Inferior parietal cortex (tissue), 1 donor: ENCODE measurements around the gene HSBP1.
A peak's percentile ranks its signal among the peaks of the same experiment; 100 is the strongest.

Source experiments
- DNase-seq: peaks from one replicate; pipeline ENCODE4 v3.0.0-alpha.2; 2016; ENCODE audit errors: extremely low spot score

The HSBP1 gene

DNA sequence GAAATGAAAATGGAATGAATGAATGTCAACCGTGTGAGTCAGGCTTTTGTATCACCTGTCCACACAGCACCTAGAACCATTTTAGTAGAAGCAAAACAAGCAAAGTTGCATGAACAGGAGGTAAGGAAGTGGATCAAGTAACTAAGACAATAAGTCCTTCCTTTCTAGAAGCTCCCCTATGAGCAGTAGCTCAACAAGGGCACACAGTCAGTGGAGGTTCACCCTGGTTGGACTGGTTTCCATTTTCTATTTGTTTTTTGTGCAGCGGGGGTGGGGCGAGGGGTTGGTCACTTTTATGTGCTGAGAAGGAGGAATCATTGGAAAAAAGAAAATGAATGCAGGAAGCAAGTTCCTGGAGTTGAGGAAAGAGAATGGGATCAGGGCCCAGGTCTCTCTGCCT lies 4.0 kb upstream of the HSBP1 start:
- no peak for DNase-seq

DNA sequence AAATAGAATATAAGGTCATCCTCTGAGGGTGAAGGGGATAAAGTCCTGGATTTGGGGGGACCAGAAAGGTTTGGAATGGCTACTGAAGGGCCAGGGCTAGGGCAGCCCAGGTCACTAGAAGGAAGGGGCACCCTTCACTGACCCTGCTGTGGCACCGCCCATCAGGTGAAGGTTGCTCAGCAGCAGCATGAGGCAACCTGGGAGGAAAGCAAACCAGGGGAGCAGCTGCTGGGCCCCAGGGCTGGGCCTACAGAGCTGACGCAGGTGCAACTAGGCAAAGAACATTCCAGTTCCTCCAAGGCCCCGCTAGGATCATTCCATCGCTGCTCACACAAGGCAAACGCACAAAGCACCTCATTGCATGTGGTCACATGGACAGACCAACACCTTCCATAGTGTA lies 3.4 kb upstream of the HSBP1 start:
- DNase-seq: no peak

GRCh38 chr16:83806036-83806435 lies 1.7 kb upstream of the HSBP1 start:
- DNase-seq: no peak

DNA sequence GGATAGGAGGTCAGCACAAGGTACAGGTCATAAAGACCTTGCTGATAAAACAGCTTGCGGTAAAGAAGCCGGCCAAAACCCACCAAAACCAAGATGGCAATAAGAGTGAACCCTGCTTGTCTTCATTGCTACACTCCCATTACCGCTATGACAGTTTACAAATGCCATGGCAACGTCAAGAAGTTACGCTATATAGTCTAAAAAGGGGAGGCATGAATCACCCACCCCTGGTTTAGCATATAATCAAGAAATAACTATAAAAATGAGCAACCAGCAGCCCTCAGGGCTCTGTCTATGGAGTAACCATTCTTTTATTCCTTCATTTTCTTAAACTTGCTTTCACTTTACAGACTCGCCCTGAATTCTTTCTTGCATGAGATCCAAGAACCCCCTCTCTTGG lies 1.0 kb upstream of the HSBP1 start:
- no peak for DNase-seq

DNA sequence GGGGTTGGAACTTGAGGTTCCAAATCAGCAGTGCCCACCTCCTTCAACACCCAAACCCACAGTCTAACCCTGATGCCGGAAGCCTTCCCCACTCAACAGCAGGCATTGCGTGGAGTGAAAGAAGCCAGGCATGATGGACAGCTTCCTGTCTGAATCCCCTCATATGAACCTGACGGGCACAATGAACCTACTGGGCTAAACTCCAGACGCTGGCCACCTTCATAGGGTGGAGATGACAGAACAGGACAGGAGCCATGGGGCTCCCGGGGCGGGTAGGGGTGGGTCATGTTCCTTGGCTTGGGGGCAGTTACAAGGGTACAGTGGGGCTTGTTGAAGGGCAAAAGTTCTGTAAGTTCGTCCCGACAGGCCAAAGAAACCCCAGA lies 460 bp upstream of the HSBP1 start:
- no peak for DNase-seq

DNA sequence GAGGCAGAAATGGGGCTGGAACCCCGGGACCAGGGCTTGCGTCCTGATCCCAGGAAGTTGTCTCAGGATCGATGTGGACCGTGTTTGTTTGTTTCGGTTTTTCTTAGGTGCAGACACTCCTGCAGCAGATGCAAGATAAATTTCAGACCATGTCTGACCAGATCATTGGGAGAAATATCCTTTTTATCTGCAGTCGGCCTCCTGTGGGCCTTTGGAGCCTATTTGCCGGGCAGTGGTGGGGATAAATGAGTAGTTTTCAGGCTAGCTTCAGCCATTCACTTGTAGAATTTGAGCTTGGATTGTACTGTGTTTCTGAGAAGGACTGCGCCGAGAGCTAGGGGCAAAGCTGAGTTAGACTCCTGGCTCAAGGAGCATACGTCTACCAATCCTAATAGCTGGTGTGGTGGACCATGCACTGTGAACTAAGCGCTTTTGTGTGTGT lies 816 bp downstream of the HSBP1 start:
- DNase-seq: no peak

- no peak for DNase-seq
These were observed 1.3 kb downstream of the HSBP1 start for GRCh38 chr16:83809092-83809491.

DNA sequence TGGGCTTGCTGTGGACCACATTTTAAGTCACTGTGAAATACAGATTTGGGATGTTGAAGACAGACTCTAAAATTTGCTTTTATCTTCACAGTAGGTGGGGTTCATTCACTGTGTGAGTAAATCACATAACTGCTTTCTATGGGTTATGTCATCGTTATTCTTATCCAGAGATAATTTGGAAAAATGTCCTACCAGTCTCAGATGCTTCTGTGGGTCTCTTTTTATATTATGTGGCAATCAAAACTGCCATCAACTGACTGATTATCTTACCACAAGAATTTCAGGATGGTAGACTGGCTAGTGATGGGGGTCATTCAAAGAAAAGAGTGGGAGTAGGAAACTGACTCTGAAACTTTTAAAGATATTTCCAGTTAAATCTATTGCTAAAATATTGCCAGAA lies 3.1 kb downstream of the HSBP1 start:
- no peak for DNase-seq

- DNase-seq: no peak
These were observed 6.3 kb downstream of the HSBP1 start for GRCh38 chr16:83813823-83814658.

GRCh38 chr16:83814659-83814985 lies 6.8 kb downstream of the HSBP1 start:
- no peak for DNase-seq

DNA sequence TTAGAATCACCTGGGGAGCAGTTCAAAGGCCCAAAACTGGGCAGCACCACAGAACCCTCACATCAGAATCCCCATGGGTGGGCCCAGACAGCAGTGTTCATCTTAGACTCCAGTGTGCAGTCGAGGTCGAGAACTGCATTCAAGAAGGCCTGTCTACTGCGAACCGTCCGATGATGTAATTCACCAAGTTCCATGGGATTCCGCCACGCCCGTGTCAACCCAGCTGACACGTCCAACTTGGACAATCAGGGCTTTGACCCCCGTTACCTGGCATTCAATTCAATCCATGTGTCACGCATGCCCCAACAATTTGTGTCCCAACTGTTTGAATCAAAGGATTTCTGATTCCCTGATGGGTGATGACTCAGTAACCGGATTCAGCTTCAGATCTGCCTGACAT lies 9.2 kb downstream of the HSBP1 start:
- no peak for DNase-seq

- no peak for DNase-seq
These were observed 10.5 kb downstream of the HSBP1 start for GRCh38 chr16:83818276-83818675.

DNA sequence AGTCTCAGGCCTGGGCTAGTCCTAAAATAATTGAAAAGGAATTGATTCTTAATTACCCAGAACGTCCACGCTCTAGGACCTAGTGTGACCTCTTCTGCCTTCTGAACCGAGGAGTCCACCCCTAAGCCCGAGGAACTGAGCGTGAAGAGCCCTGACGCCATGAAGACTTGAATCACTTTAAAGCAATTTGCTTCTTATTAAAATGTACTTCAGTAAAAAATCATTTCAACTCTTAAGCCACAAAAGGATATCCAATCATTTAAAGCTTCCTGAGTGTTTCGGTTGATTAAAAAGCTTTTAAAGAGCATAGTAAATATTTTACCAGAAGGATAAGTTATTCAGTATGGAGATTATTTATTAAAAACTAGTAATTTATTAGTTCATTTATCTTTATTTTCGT lies 11.6 kb downstream of the HSBP1 start:
- no peak for DNase-seq

DNA sequence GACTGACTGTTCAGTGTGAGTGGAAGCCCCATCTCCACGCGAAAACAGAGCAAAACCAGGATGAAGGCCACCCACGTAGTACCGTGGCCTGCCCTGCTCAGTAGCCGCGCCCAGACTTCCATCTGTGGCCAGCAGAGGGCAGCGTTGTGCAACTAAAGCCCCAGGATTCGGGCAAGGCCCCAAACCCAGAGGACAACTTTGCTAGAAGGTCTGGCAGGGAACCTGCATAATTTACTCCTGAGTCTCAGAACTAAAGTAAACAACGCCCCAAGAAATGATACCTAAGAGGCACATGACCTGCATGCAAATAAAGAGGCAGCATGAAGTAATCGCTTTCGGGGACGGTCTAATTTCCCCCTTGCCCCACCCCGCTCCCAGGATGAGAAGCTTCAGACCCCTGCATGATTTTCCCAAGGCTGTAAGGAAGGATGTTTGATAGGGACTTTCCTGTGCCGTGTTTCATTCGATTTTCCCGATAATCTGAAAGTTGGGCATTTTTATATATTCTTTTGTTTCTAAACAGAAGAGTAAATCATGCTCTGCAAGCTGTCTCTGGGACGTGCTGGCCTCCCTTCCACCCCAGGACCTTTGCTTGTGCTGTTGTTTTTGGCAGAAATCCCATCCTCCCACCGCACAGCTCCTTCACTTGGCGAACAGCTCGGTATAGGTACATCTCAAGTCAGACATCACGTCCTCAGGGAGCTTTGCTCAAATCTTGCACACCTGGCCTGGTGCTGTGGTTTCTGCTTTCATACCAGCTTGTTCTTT lies 18.6 kb downstream of the HSBP1 start:
- DNase-seq: peak; percentile 90

GRCh38 chr16:83830091-83830768 lies 22.5 kb downstream of the HSBP1 start:
- DNase-seq: no peak

DNA sequence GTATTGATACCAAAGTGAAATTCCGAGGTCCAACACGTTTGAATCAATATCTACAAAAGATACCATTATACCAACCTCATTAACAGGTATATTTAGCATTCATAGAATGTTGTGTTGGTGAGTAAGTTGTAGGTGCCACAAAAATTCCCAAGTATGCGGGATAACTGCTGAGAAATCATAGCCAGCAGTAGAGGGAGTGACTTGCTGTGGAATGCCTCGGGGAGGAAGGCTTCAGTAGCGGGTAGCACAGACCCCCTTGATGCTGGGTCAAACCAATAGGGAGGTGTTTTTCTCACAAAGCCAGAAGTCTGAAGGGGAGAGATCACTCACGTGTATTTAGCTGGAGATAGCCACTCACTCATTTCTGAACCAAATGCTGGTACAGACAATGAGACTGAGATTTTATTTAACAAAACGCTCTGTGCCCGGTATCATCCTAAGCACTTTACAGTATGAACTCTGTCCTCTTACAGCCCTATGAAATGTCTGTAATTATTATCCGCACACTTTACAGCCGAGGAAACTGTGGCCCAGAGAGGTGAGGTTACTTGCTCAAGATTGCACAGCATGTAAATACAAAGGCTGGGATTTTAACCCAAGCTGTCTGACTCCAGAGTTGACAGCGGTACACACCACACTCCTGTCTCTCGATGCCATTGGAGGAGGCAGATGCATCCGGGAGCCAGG lies 23.1 kb downstream of the HSBP1 start:
- DNase-seq: no peak

DNA sequence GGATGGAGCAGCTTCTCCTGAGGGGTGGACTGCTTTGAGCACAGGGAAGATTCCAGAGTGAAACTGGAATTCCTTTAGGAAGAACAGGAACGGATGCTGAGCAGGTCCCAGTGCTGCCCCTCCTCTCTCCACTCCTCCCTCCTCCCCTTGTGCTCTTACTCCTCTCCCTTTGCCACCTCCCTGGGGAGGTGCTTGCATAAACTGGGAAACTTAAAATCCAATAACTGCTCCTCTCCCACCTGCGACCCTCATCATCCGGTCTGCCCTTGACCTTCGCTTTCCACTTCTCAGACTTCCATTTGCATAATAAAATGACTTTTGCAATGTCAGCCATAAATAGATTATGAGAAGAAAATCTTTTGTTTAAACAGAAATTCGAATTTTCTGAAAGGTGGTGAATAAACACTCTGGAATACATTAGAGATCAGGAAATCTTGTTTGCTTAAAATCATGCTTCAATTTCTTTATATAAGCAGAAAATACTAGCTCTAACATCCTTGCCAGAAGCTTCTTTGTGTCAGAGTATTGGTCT lies 23.7 kb downstream of the HSBP1 start:
- no peak for DNase-seq

DNA sequence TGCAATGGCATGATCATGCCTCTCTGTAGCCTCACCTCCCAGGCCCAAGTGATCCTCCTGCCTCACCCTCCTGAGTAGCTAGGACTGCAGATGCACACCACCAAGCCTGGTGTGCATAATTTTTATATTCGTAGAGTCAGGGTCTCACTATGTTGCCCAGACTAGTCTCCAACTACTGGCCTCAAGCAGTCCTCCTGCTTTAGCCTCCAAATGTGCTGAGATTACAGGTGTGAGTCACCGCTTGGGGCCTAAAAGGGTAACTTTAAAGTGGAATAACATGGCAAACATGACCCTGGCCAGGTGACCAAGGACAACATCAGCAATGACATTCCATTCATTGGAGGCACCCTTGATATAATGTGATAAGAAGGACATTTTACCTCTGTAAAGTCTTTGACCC lies 26.1 kb downstream of the HSBP1 start:
- no peak for DNase-seq

- no peak for DNase-seq
These were observed 28.1 kb downstream of the HSBP1 start for GRCh38 chr16:83835586-83836566.

GRCh38 chr16:83837566-83837965 lies 29.8 kb downstream of the HSBP1 start:
- DNase-seq: no peak

DNA sequence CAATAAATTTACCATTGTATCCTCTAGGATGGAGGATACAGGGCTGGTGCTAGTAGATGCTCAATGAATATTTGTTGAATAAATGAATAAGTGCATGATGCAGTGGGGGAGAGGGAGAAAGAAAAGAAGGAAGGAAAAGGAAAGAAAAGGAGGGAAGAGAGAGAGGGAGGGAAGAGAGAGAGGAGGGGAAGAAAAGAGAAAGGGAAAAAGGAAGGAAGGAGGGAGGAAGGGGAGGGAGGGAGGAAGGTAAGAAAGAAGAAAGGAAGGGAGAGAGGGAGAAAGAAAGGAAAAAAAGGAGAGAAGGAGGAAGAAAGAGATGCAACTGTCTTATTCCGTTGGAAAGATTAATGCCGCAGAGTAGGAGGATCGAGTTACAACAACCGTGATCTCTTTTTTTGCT lies 30.4 kb downstream of the HSBP1 start:
- DNase-seq: no peak
